Measurements from ENCODE around the gene RAB32.

RAB32 gene

GRCh38 chr6:146578054-146578453, 34.4 kb downstream of the RAB32 start:
- TF ChIP-seq SIN3A (IDR thresholded peaks at IDR 0.05; ENCODE audit: borderline replicate concordance, insufficient read depth, low read length) (no peak), FOXP2 (optimal IDR thresholded peaks at IDR 0.05; ENCODE audit: borderline replicate concordance, extremely low read depth, extremely low read length, insufficient read depth) (no peak), REST (IDR thresholded peaks at IDR 0.05; ENCODE audit: insufficient read depth in 1 of 2, low read depth in 2 of 2, low read length in 2 of 2) (no peak), POLR2AphosphoS5 (IDR thresholded peaks at IDR 0.05; ENCODE audit: low read depth, low read length) (no peak), TAF1 (IDR thresholded peaks at IDR 0.05; ENCODE audit: borderline replicate concordance, insufficient read depth, low read length) (no peak)

GRCh38 chr6:146581968-146582367, 38.3 kb downstream of the RAB32 start:
- TF ChIP-seq POLR2AphosphoS5 (IDR thresholded peaks at IDR 0.05; ENCODE audit: low read depth, low read length) (no peak), REST (IDR thresholded peaks at IDR 0.05; ENCODE audit: insufficient read depth in 1 of 2, low read depth in 2 of 2, low read length in 2 of 2) (no peak), SIN3A (IDR thresholded peaks at IDR 0.05; ENCODE audit: borderline replicate concordance, insufficient read depth, low read length) (no peak), FOXP2 (optimal IDR thresholded peaks at IDR 0.05; ENCODE audit: borderline replicate concordance, extremely low read depth, extremely low read length, insufficient read depth) (no peak), TAF1 (IDR thresholded peaks at IDR 0.05; ENCODE audit: borderline replicate concordance, insufficient read depth, low read length) (no peak)

GRCh38 chr6:146582857-146583256, 39.2 kb downstream of the RAB32 start:
- no peak for TF ChIP-seq FOXP2 (optimal IDR thresholded peaks at IDR 0.05; ENCODE audit: borderline replicate concordance, extremely low read depth, extremely low read length, insufficient read depth)
- no peak for TF ChIP-seq REST (IDR thresholded peaks at IDR 0.05; ENCODE audit: insufficient read depth in 1 of 2, low read depth in 2 of 2, low read length in 2 of 2)
- no peak for TF ChIP-seq POLR2AphosphoS5 (IDR thresholded peaks at IDR 0.05; ENCODE audit: low read depth, low read length)
- no peak for TF ChIP-seq SIN3A (IDR thresholded peaks at IDR 0.05; ENCODE audit: borderline replicate concordance, insufficient read depth, low read length)
- TF ChIP-seq TAF1 (IDR thresholded peaks at IDR 0.05; ENCODE audit: borderline replicate concordance, insufficient read depth, low read length) = no peak

- TF ChIP-seq FOXP2 (optimal IDR thresholded peaks at IDR 0.05; ENCODE audit: borderline replicate concordance, extremely low read depth, extremely low read length, insufficient read depth) (no peak), SIN3A (IDR thresholded peaks at IDR 0.05; ENCODE audit: borderline replicate concordance, insufficient read depth, low read length) (no peak), POLR2AphosphoS5 (IDR thresholded peaks at IDR 0.05; ENCODE audit: low read depth, low read length) (no peak), TAF1 (IDR thresholded peaks at IDR 0.05; ENCODE audit: borderline replicate concordance, insufficient read depth, low read length) (no peak), REST (IDR thresholded peaks at IDR 0.05; ENCODE audit: insufficient read depth in 1 of 2, low read depth in 2 of 2, low read length in 2 of 2) (no peak)
These were observed 40.3 kb downstream of the RAB32 start for GRCh38 chr6:146583966-146584365.

GRCh38 chr6:146587459-146587858, 43.8 kb downstream of the RAB32 start:
- TF ChIP-seq TAF1 (IDR thresholded peaks at IDR 0.05; ENCODE audit: borderline replicate concordance, insufficient read depth, low read length) = no peak
- TF ChIP-seq SIN3A (IDR thresholded peaks at IDR 0.05; ENCODE audit: borderline replicate concordance, insufficient read depth, low read length) = no peak
- TF ChIP-seq REST (IDR thresholded peaks at IDR 0.05; ENCODE audit: insufficient read depth in 1 of 2, low read depth in 2 of 2, low read length in 2 of 2) = no peak
- no peak for TF ChIP-seq FOXP2 (optimal IDR thresholded peaks at IDR 0.05; ENCODE audit: borderline replicate concordance, extremely low read depth, extremely low read length, insufficient read depth)
- no peak for TF ChIP-seq POLR2AphosphoS5 (IDR thresholded peaks at IDR 0.05; ENCODE audit: low read depth, low read length)

Measured in PFSK-1 (cell line).